ENCODE measurements around the gene SLC6A2. TPM values are rescaled to one million over a fixed set of nuclear protein-coding genes. Genes with fewer than 3 reads are reported as not detected.

The SLC6A2 gene
- total and polyA plus RNA-seq, 4 experiments from 2014 or later, result not detected

DNA sequence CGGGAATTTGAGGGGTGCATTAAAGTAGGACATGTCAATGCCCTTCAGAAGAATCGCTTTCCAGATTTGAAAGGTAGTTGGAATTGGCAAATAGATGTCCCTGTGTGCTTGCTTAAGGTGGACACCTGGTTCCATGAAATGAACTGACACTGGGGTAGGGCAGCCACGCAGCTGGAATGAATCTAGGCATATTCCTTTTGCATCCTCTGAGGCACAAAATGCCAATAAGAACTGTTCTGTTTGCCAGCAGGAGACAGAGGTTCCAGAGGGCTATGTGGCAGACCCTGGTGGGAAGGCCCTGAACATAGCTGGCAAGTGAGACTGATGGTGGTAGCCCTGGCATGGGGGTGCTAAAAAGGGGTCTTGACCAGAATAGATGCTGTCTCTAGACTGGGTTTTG, 61.5 kb downstream of the SLC6A2 start:
- Histone ChIP-seq H3K9me3 (ENCODE audit: control insufficient read depth in 1 of 2, low read length in 2 of 2) (no peaks in the 10 kb centered on the region), H3K4me1 (ENCODE audit: insufficient read depth, low read length) (no peaks in the 10 kb centered on the region), H3K27ac (ENCODE audit: low read depth, low read length) (no peak overlapping the region), H3K36me3 (ENCODE audit: insufficient read depth, low read length) (no peaks in the 10 kb centered on the region), H3K27me3 (ENCODE audit: insufficient read depth, low read length) (peaks cover 4% of the 10 kb centered on the region), H3K4me3 (ENCODE audit: low read length in 2 of 2) (no peak overlapping the region)
- ChIA-PET CTCF (ENCODE audit: partially characterized antibody) (interaction anchor here (1.0 kb wide), 2 partner anchors 125 to 253 kb away, joined by 3 read pairs; no protein-coding TSS in a partner anchor), POLR2A (ENCODE audit: partially characterized antibody) (no interaction called here)
- DNase-seq, result no peak
- intact Hi-C loops (cut with micrococcal nuclease), result no loop called here
- Mint-ChIP-seq H3K27ac (no peak overlapping the region), H3K36me3 (no peaks in the 10 kb centered on the region), H3K9me3 (peaks cover 0 to 9% (median 1%) of the 10 kb centered on the region in 8 donors), H3K27me3 (peaks cover 11 to 25% of the 10 kb centered on the region in 2 donors), H3K4me1 (peaks cover 0 to 2% (median under 1%) of the 10 kb centered on the region in 4 donors), H3K4me3 (no peak overlapping the region)

DNA sequence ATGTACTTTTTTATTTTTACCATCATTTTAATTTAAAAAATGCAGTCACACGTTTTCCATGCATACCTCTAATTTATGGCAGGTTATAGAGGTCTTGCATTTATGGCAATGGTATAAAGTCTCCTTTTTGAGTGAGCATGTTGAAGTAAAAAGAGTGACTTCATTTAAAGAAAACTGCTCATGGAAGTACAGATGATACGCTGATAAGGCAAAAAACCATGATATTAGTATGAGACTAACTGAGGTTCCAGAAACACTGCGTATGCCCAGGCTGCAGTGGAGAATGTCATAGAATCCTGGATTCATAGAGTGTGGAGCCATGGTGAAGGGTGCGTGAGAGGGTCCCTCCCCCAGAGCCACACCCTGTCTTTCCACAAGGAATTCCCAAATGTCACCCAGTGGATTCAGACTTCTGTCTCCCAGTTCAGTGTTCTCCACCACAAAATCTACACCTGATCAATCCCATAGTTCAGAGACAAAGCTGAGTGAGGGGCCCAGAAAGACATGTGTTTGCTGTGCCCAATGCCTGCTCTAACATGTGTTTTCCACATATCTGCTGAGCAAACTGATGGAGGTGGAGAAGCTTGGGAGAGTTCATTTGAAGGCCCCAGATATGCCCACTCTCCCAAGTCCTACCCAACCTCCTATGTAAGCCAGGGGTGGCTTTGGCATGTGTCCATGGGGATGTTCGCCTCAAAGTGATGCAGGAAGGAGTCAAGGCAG, 69.4 kb downstream of the SLC6A2 start:
- Mint-ChIP-seq H3K27ac (no peak overlapping the region), H3K9me3 (peaks cover 0 to 7% (median 0%) of the 10 kb centered on the region in 8 donors), H3K36me3 (no peaks in the 10 kb centered on the region), H3K27me3 (peaks cover 4 to 5% of the 10 kb centered on the region in 2 donors), H3K4me1 (no peaks in the 10 kb centered on the region), H3K4me3 (no peak overlapping the region)
- no peaks in the 10 kb centered on the region for H3K4me1 ChIP-seq (ENCODE audit: insufficient read depth, low read length)
- ChIA-PET CTCF (ENCODE audit: partially characterized antibody) (no interaction called here), POLR2A (ENCODE audit: partially characterized antibody) (no interaction called here)
- H3K36me3 ChIP-seq (ENCODE audit: insufficient read depth, low read length), result no peaks in the 10 kb centered on the region
- no peak overlapping the region for H3K4me3 ChIP-seq (ENCODE audit: low read length in 2 of 2)
- intact Hi-C loops (cut with micrococcal nuclease), result no loop called here
- no peaks in the 10 kb centered on the region for H3K9me3 ChIP-seq (ENCODE audit: control insufficient read depth in 1 of 2, low read length in 2 of 2)
- no peak overlapping the region for H3K27ac ChIP-seq (ENCODE audit: low read depth, low read length)
- H3K27me3 ChIP-seq (ENCODE audit: insufficient read depth, low read length), result no peaks in the 10 kb centered on the region
- no peak for DNase-seq

DNA sequence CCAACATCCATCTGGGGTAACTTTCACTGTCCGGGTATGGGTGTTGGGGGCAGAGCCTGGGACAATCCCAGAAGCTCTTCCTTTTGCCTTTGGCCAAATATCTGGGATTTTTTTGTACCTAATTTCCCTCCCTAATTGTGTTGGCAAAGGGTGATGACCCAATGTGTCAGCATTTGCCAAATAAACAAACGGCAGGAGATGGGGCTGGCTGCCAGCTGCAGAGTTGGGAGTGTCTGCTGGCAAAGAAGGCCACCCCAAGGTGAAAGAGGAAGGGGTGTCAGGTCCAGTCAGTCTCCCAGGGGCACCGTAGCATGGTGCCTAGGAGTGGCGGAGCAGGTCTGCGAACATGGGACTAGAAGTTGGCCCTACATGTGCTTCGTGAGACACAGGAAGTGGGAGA, 73.0 kb downstream of the SLC6A2 start:
- H3K9me3 Mint-ChIP-seq, result no peaks in the 10 kb centered on the region
- ChIA-PET POLR2A (ENCODE audit: partially characterized antibody) (no interaction called here), CTCF (ENCODE audit: partially characterized antibody) (no interaction called here)
- DNase-seq, result no peak
- Histone ChIP-seq H3K27ac (ENCODE audit: low read depth, low read length) (no peak overlapping the region), H3K9me3 (ENCODE audit: control insufficient read depth in 1 of 2, low read length in 2 of 2) (no peaks in the 10 kb centered on the region), H3K4me3 (ENCODE audit: low read length in 2 of 2) (no peak overlapping the region), H3K27me3 (ENCODE audit: insufficient read depth, low read length) (no peaks in the 10 kb centered on the region), H3K36me3 (ENCODE audit: insufficient read depth, low read length) (no peaks in the 10 kb centered on the region), H3K4me1 (ENCODE audit: insufficient read depth, low read length) (no peaks in the 10 kb centered on the region)
- H3K27ac Mint-ChIP-seq, result no peak overlapping the region
- intact Hi-C loops (cut with micrococcal nuclease), result no loop called here
- H3K36me3 Mint-ChIP-seq, result no peaks in the 10 kb centered on the region
- H3K4me1 Mint-ChIP-seq, result no peaks in the 10 kb centered on the region
- H3K4me3 Mint-ChIP-seq, result no peak overlapping the region
- H3K27me3 Mint-ChIP-seq, result peaks cover 1 to 2% of the 10 kb centered on the region in 2 donors

DNA sequence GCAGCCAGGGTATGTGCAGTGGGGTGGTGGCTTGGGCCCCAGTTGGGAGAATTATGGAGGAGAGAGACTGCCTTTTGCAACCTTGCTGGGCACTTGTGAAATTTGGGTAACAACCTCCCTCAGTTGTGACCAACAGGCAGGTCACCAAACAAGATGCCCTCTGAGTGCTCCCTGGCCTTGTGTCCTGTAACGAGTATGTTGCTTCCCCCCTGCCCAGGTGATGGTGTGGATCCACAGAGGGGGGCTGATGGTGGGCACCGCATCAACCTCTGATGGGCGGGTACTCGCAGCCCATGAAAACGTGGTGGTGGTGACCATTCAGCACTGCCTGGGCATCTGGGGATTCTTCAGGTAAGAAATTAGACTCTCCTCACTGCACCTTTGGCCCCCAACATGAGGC, 74.3 kb downstream of the SLC6A2 start:
- no peak overlapping the region for H3K4me3 ChIP-seq (ENCODE audit: low read length in 2 of 2)
- Mint-ChIP-seq H3K27me3 (peaks cover 1% of the 10 kb centered on the region in 2 donors), H3K4me1 (no peaks in the 10 kb centered on the region), H3K27ac (no peak overlapping the region), H3K9me3 (no peaks in the 10 kb centered on the region), H3K4me3 (no peak overlapping the region), H3K36me3 (no peaks in the 10 kb centered on the region)
- no peak for DNase-seq
- no peaks in the 10 kb centered on the region for H3K27me3 ChIP-seq (ENCODE audit: insufficient read depth, low read length)
- intact Hi-C loops (cut with micrococcal nuclease), result no loop called here
- no peaks in the 10 kb centered on the region for H3K36me3 ChIP-seq (ENCODE audit: insufficient read depth, low read length)
- no peaks in the 10 kb centered on the region for H3K4me1 ChIP-seq (ENCODE audit: insufficient read depth, low read length)
- H3K9me3 ChIP-seq (ENCODE audit: control insufficient read depth in 1 of 2, low read length in 2 of 2), result no peaks in the 10 kb centered on the region
- H3K27ac ChIP-seq (ENCODE audit: low read depth, low read length), result no peak overlapping the region
- CTCF ChIA-PET (ENCODE audit: partially characterized antibody), result no interaction called here
- POLR2A ChIA-PET (ENCODE audit: partially characterized antibody), result no interaction called here

GRCh38 chr16:55732496-55732895, 76.7 kb downstream of the SLC6A2 start:
- Mint-ChIP-seq H3K36me3 (no peaks in the 10 kb centered on the region), H3K4me3 (no peak overlapping the region), H3K9me3 (no peaks in the 10 kb centered on the region), H3K27me3 (peaks cover 1 to 11% of the 10 kb centered on the region in 2 donors), H3K27ac (no peak overlapping the region), H3K4me1 (no peaks in the 10 kb centered on the region)
- Histone ChIP-seq H3K4me3 (ENCODE audit: low read length in 2 of 2) (no peak overlapping the region), H3K4me1 (ENCODE audit: insufficient read depth, low read length) (no peaks in the 10 kb centered on the region), H3K27me3 (ENCODE audit: insufficient read depth, low read length) (no peaks in the 10 kb centered on the region), H3K36me3 (ENCODE audit: insufficient read depth, low read length) (no peaks in the 10 kb centered on the region), H3K27ac (ENCODE audit: low read depth, low read length) (no peak overlapping the region), H3K9me3 (ENCODE audit: control insufficient read depth in 1 of 2, low read length in 2 of 2) (no peaks in the 10 kb centered on the region)
- POLR2A ChIA-PET (ENCODE audit: partially characterized antibody), result no interaction called here
- CTCF ChIA-PET (ENCODE audit: partially characterized antibody), result no interaction called here
- DNase-seq, result no peak
- intact Hi-C loops (cut with micrococcal nuclease), result no loop called here

GRCh38 chr16:55734665-55735064, 78.9 kb downstream of the SLC6A2 start:
- Histone ChIP-seq H3K9me3 (ENCODE audit: control insufficient read depth in 1 of 2, low read length in 2 of 2) (no peaks in the 10 kb centered on the region), H3K27me3 (ENCODE audit: insufficient read depth, low read length) (no peaks in the 10 kb centered on the region), H3K4me1 (ENCODE audit: insufficient read depth, low read length) (no peaks in the 10 kb centered on the region), H3K36me3 (ENCODE audit: insufficient read depth, low read length) (no peaks in the 10 kb centered on the region), H3K27ac (ENCODE audit: low read depth, low read length) (no peak overlapping the region), H3K4me3 (ENCODE audit: low read length in 2 of 2) (no peak overlapping the region)
- POLR2A ChIA-PET (ENCODE audit: partially characterized antibody), result no interaction called here
- Mint-ChIP-seq H3K27me3 (peaks cover 8 to 15% of the 10 kb centered on the region in 2 donors), H3K4me1 (no peaks in the 10 kb centered on the region), H3K4me3 (no peak overlapping the region), H3K36me3 (no peaks in the 10 kb centered on the region), H3K27ac (no peak overlapping the region), H3K9me3 (no peaks in the 10 kb centered on the region)
- DNase-seq, result no peak
- CTCF ChIA-PET (ENCODE audit: partially characterized antibody), result no interaction called here
- intact Hi-C loops (cut with micrococcal nuclease), result no loop called here

- Mint-ChIP-seq H3K9me3 (no peaks in the 10 kb centered on the region), H3K27ac (no peak overlapping the region), H3K4me1 (no peaks in the 10 kb centered on the region), H3K27me3 (peaks cover 8 to 17% of the 10 kb centered on the region in 2 donors), H3K4me3 (no peak overlapping the region), H3K36me3 (no peaks in the 10 kb centered on the region)
- no peaks in the 10 kb centered on the region for H3K9me3 ChIP-seq (ENCODE audit: control insufficient read depth in 1 of 2, low read length in 2 of 2)
- no peaks in the 10 kb centered on the region for H3K36me3 ChIP-seq (ENCODE audit: insufficient read depth, low read length)
- DNase-seq, result no peak
- H3K27ac ChIP-seq (ENCODE audit: low read depth, low read length), result no peak overlapping the region
- CTCF ChIA-PET (ENCODE audit: partially characterized antibody), result no interaction called here
- POLR2A ChIA-PET (ENCODE audit: partially characterized antibody), result no interaction called here
- intact Hi-C loops (cut with micrococcal nuclease), result no loop called here
- no peak overlapping the region for H3K4me3 ChIP-seq (ENCODE audit: low read length in 2 of 2)
- H3K4me1 ChIP-seq (ENCODE audit: insufficient read depth, low read length), result no peaks in the 10 kb centered on the region
- no peaks in the 10 kb centered on the region for H3K27me3 ChIP-seq (ENCODE audit: insufficient read depth, low read length)
Observed at GRCh38 chr16:55735120-55735781, 79.5 kb downstream of the SLC6A2 start.

Data from CD4-positive, alpha-beta memory T cell (primary cell).